ENCODE data around the gene DUSP7.
A peak's percentile ranks its signal among the peaks of the same experiment; 100 is the strongest.

DUSP7 gene, protein sequence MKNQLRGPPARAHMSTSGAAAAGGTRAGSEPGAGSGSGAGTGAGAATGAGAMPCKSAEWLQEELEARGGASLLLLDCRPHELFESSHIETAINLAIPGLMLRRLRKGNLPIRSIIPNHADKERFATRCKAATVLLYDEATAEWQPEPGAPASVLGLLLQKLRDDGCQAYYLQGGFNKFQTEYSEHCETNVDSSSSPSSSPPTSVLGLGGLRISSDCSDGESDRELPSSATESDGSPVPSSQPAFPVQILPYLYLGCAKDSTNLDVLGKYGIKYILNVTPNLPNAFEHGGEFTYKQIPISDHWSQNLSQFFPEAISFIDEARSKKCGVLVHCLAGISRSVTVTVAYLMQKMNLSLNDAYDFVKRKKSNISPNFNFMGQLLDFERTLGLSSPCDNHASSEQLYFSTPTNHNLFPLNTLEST

DNA sequence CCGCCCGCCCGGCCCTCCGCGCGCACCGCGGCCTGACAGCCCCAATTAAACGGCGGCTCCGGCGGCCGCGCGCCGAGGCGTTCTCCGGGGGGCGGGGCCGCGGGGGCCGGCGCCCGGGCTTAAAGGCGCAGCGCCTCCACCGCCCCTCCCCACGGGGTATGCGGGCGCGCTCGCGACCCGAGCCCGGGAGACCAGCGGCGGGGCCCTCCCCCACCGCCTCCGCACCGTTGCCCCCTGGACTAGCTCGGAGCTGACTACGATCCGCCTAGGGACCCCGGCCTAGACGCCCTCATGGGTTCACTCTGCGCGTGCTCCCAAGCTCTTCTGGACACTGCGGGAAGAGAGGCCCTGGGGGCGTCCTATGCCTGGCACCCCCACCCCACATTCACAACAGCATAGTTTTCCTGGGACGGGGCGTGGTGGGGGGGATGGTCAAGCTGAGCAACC, at the start of gene DUSP7:
DUSP7 (minus strand) TSS at position 51 of the 447 bp plus-strand sequence. CDS start 205 bp downstream, outside the sequence.
- DNase-seq (ENCODE audit: low read depth) = no peak

DNA sequence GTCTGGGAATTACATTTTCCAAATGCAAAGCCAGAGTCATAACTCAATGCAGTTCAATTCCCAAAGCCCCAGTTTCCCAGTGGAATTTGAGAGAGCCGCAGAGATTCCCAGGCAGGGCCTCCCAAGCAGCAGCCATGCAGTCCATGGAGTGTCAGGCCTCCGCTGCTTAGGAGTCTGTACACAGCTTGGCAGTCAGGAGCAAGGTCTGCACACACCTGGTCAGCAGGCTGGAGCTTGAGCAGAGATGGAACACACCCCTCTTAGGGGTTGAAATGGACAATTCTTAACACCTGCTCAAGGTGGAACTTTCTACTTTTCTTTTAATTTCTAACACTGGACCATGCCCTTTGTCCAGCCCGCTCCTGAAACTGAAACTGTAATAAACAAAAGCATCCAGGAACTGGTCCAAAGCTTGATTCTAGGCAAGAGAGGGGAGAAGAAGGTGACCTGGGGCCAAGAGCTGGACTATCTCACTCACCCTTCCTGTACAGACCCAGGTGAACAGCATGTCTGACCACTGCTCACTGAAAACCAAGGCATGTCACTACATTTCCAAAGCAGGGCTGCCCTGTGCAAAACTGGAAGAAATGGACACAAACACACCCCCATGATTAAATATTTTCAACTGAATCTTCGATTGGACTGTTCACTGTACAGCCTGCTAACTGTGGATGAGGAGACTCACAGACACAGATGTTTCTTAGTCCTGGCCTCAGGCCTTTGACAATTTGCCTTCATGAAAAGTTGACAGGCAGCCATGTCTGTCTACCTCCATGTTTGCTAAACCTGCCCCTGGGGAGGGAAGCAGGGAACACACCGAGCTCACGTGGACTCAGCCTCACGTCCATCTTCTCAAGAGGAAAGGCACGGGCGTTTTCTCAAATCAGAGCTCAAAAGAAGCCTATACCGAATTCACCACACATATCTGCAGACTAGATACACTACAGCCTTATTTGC, 48.6 kb upstream of the DUSP7 start:
- no peak for DNase-seq (ENCODE audit: low read depth)

DNA sequence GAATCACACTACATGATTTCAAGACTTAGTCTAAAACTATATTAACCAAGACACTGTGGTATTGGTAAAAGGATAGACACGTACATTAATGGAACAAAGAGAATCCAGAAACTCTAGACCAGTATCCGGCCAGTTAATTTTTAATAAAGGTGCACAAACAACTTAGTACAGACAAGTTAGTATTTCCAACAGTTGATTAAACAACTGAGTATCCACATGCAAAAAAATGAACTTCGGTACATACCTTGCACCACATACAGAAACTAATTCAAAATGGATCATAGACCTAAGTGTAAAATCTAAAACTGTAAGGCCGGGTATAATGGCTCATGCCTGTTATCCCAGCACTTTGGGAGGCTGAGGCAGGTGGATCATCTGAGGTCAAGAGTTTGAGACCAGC, 46.6 kb upstream of the DUSP7 start:
- DNase-seq (ENCODE audit: low read depth) = no peak

DNA sequence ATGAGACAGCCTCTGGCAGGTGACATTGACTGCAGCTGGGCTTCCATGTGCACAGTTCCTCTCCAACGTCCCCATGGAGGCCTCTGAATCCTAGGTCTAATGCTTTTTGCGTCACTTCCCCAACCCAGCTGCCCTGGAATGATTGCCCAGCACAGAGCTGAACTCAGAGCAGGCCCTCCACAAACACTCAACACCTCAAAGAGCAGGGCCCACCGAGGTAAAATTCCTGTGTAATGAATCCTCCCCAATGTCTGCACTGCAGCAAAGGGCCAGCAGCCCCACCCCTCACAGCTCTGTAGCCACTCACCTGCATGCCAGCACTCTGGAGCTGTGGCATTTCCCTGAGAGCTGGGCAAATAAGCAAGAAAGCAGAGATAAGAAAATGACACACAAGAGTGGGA, 42.6 kb upstream of the DUSP7 start:
- no peak for DNase-seq (ENCODE audit: low read depth)

DNA sequence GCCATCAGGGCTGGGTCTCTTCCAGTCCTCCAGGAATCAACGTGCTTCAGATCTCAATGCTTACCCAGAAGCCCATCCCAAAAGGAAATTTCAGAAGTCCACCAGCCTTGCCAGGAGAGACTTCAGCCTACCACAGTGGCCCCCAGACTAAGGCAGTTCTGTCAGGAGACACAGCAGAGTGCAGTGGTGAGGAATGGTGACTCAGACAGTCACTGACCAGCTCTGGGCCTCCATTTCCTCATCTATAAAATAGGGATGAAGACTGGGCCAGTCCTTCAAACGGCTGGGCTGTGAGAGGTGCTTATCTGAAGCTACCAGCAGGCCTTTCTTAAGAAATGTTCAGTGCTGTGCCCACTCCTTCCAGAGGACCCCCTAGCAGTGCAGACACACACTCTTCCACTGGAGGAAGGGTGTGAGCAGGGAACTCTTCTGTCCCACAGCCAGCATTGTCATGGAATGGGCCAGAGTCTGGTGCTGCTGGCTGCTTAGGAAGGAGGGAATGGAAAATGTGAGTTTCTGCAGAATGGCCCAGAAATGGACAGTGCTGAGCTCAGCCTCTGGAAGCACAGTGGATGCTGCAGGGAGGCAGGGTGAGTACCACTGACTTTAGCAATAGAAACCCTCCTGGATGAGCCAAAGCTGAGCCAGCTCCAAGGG, 41.6 kb upstream of the DUSP7 start:
- DNase-seq (ENCODE audit: low read depth) = no peak

DNA sequence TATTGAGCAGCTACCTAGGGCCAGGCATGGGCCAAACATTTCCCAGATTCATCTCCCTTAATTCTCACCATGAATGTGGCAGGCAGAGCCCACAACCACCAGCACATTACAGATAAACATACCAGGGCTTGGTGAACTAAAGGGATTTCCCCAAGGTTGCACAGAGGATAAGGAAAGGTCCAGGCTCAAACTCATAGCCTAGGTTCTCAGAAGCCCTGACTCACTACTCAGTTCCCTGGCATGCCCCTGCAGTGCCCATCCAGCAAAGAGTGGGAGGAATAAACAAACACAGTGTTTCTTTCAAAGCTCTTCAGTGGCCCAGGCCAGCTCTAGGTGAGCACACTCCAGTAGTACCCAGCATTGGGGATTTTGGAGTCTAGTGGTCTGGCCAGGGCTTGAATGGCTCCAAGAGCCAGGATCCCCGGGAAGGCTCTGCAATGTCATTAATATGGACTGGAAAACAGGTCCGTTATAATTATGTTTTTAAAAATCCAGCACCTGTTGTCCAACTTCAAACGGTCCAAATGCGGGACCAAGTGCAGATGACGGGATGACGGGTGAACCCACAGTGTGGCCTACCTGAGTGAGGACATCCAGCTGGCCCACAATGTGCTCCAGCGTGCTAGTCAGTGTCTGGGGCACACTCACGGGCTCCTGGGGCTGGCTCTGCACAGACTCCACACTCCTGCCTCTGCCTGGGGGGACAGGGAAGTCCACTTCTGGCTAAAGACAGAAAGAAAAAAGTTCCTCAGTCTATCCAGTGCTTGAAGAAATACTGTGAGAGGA, 39.8 kb upstream of the DUSP7 start:
- no peak for DNase-seq (ENCODE audit: low read depth)

DNA sequence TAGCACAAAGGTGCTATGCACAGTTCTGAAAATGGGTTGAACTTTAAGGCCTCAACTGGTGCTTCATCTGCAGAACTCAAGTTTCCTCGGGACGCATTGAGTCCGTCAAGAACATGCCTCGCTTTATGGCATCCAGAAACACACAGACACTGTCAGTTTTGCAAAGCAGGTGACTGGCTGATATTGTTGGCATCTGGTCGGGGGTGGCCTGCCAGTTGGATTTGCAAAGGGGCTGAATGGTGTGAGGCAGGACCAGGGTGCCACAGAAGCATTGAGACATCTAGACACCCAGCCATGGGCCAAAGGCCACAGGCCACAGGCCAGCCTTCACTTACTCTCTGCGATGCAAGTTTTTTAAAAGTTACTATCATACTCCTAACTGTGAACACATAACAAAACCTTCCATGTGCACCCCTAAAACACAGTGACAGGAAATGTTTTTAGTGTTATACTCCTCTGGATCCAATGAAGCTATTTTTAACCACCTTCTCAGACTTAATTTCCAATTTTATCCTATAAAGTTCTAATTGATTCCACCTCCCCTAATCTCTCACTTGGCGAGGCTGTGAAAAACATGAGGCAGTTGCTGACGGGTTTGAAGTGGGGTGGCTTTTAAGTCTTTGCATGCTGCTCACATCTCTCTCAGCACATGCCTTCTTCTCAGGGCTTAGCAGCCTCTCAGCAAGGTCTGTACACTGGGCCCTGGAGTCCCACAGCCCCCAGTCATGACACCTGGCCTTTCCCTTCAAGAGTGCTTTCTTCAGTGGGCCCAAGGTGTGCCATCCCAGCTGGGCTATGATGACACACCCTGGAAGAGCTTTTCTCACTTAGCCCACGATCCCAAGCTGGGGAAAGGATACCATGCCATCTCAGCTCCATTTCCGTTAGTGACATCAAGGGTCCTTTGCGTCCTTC, 38.5 kb upstream of the DUSP7 start:
- DNase-seq (ENCODE audit: low read depth) = no peak

DNA sequence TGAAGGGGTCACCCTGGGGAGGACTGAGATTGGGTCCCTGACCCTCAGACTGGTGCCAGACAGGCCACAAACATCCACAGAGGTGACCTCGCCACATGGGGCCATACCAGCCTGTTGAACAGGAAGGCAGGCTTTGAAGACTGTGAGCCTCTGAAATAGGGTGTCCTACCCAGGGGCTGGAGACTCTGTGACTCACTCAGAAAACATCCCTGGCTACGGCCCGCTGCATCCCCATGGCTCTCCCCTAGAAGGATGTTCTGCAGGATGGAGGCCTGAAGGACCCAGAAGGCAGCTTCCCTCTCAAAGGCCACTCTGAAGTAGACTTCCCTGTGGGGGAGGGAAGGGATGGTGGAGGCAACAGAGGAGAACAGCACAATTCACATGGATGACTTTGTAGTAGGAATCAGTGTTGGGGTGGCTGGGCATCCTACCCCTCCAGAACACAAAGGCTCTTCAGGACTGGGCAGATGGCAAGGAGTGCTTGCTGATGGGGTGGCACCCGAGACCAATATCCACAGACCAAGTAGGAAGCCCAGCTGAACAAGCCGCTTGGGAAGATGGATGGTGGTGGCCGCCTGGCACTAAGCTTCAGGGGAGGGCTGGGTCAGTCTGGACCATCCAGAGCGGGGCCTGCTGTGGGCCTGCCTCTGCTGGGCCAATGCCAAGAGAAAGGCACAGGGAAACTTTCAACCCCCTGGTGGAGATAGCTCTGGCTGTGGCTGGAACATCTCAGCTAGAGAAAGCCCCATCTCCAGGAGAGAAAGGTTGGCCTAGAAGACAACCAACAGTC, 37.6 kb upstream of the DUSP7 start:
- DNase-seq (ENCODE audit: low read depth) = peak; percentile 77

DNA sequence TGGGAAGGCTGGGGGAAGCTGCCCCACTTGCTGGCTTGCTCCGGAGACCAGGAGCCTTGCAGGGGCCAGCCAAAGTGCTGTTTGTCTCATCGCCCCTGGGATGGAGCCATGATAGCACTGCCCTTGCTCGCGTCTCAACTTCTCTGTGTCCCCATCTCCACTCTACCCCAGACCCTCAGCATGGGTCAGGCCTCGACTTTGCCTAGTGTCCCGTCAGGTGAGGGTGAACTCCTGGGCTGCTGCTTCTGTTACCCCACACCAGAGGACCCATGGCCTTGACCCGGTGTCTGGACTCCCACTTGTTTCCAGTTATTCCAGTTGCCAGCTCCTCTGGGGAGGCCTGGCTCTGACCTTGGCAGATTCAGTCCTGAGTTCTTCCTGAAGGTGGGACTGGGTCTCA, 36.5 kb upstream of the DUSP7 start:
- no peak for DNase-seq (ENCODE audit: low read depth)

DNA sequence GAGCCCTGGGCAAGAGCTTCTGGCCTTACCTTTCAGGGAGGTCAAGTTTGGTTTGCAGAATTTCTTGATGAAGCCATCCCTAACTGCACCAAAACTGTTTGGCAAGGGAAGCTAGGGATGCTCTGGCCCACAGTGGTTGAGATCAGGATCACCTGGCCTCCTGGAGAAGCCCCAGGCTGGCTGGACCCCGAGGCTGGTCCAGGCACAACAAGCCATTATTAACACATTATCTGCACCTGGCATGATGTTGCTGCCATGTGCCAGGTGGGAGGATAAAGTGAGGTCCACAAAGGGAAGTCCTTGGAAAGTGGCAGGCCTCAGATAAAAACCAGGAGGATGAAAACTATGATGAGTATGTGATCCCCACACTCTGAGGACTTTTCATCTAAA, 35.9 kb upstream of the DUSP7 start:
- DNase-seq (ENCODE audit: low read depth) = no peak

DNA sequence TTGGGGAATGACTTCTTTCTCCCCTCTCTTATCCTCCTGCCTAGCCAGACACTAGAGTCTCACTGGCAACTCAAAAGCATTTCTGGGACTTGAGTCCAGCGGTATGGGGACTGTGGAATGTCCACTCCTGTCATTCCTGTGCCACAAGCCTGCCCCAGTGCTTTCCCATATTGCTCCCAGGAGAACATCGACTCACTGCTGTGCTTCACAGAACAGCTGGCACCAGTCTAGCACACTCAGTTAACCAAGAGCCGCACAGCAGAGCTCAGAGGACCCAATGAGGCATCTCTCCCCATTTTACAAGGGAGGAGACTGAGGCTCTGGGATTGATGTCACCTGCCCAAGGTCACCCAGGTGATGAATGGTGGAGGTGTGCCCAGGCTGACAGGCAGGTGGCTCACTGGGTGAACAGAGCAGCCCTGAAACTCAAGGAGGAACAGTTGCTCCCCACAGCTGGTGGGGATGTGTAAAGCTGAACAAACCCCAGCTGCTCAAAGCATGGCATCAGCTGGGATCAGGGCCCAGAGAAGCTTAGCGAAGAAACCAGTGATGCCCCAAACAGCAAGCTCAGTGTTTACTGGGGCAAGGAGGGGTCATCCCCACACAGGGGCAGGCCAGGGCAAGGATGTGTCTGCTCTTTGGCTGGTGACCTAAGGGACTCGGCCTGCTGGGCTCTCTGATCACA, 35.4 kb upstream of the DUSP7 start:
- DNase-seq (ENCODE audit: low read depth) = no peak

DNA sequence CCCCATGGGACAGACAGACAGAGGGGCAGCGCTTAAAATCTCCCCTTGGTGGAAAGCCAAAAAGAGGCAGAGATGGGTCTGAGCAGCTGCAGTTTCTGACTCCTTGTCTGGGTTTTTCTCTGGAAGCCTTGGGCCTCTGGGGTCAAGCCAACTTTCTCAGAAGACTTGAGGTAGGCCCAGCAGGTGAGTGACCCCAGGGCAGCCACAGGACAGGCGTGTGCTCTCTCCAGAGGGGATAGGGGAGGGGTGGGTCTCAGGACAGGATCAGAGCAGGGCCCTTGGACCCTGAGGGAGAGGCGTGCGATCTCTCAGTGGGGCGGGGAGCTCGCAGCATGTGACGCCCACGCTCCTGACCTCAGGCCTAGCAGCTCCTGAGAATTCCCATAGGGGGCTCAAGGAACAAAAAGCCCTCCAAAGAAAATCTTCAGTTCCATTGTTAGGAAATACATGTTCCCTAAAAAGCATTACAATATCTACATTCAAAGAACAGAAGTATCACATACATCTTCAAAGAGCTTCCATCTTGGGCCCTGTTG, 34.6 kb upstream of the DUSP7 start:
- no peak for DNase-seq (ENCODE audit: low read depth)

DNA sequence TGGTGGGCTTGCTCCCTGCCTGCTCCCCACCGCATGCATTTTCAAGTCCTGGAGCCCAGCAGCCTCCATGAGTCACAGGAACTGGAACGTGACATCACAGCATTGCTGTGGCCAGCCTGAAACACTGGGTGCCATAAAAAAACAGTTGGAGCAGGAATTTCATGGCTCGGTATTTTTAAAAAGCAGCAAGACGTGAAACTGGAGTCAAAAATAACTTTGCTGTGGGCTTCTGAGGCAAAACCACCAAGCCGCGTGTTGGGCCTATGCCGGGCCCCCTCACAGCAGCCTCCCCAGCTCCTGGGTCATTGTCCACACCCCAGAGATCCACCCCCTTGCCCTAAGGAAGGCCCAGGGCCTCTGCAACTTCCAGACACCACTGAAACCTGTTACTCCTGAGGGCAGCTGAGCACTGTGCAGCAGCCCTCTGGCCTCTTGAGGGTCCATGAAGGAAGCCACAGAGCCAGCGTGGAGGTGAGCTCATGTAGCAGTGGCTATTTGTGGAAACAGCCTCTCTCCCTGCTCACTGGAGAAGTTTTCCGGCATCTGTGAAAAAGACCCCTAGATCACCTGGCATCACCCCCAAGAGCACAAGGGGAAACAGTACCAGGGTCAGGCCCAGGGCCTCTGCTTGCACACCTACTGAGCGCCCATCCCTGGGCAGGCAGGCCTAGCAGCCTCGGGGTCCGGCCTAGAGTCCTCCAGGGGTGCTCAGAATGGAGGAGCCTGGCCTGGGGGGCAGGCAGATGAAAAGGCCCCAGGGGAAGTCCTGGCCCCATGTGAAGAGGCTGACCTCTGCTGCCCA, 34.0 kb upstream of the DUSP7 start:
- DNase-seq (ENCODE audit: low read depth) = peak; percentile 87

DNA sequence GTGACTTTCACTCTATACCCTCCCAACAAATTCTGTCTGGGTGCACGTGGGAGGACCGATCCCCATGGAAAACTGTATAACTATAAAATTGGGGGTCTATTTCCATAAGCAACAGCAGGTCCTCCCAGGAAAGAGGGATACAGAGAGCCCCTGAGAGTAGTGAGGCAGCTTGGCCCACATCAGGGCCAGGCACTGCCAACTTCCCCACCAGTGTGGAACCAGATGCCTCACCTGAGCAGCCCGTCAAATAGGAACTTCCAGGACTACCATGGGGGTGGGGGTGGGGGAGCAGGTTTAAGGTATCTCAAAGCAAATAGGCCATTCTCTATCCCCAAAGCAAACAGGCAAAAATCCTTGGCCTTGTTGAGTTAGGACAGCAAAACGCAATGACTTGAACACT, 33.3 kb upstream of the DUSP7 start:
- no peak for DNase-seq (ENCODE audit: low read depth)

DNA sequence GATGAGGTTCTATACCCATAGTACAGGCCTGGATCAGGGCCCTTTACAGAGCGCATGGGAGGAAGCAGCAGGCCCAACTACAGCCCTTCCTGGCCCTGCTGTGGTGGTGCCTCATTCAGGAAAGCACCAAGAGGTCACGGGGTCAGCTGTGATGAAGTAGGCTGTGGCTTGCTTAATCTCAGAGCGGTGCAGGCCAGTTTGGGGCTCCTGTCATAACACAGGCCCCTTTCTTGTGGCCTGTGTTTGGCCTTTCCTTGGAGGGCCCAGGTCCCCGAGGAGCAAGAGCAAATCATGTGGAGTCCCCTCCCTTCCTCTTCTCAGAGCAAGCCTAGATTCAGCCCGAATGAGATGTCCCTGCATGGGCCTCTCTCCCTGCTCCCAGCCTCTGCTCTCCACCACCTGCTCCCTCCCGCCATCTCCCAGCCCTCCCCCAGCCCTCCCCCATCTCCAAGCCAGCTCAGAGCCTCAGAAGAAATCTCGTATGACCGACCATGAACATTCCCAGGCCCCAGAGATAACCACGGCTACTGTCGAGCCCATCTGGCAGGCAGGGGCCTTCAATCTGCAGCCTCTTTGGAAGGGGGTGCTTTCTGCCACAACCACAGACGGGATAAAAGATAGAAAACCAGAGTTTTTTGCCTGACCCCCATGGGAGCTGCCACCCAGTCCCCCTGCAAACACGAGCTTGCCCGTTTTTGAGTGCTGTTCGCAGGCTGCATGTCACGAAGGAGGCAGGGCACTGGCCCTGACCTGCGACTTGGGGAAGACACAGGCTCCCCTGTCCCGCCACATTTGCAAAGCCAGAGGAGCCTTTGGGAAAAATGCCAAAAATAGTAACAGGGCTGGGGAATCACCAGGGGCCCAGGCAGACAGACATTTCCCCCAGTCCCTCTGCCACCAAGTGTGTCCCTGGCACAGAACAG, 32.3 kb upstream of the DUSP7 start:
- DNase-seq (ENCODE audit: low read depth) = no peak

DNA sequence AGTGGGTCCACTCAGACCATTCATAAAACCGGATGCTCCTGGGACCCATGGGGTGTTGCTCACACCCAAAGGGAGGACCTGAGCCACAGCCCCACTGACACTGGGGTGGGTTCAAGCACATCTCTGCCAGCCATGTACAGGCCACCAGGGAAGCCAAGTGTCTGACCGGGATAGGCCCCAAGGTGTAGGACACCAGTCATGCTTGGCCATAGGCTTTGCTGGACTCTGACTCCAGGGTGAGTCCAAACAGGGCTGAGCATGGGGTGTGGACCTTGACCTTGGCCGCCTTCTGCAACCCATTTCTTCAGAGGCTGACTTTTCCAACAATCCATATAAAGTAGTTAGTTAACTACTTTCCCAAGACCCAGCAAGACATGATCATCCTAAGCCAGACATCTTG, 31.4 kb upstream of the DUSP7 start:
- no peak for DNase-seq (ENCODE audit: low read depth)

Data from HS-27A (cell line).